ENCODE results near the gene ZNF808.
"Not testable (repeated sequence)": the region's sequence is repeated elsewhere in the genome, so short reads cannot be mapped to it uniquely, and the experiment has no call there.

Gene ZNF808

DNA sequence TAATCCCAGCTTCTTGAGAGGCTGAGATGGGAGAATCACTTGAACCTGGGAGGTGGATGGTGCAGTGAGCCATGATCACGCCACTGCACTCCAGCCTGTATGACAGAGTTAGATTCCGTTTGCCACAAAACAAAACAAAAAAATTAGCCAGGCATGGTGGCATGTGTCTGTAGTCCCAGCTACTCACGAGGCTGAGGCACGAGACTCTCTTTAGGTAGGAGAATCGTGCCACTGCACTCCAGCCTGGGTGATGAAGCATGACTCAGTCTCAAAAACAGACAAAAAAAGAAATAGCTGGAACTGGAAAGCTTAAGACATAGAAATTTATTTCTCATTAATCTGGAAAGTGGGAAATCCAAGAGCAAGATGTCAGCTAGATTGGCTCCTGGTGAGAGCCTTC, 20.2 kb upstream of the ZNF808 start:
- no peaks in the 10 kb centered on the region for H3K4me1 ChIP-seq (ENCODE audit: control insufficient read depth, insufficient read depth, low read length)
- no peak overlapping the region for H3K4me3 ChIP-seq (ENCODE audit: low read depth, low read length)
- no peaks in the 10 kb centered on the region for H3K27me3 ChIP-seq (ENCODE audit: control insufficient read depth, insufficient read depth, low read length)
- no peak overlapping the region for H3K27ac ChIP-seq (ENCODE audit: low read depth, low read length)
- no peaks in the 10 kb centered on the region; the same call in 1 of the 2 replicates for H3K9me3 ChIP-seq (ENCODE audit: control insufficient read depth, insufficient read depth, low read depth, low read length)
- H3K36me3 ChIP-seq (ENCODE audit: control insufficient read depth, insufficient read depth, low read length) = peaks cover 55% of the 10 kb centered on the region
- H3K9ac ChIP-seq (ENCODE audit: low read length) = no peak overlapping the region

DNA sequence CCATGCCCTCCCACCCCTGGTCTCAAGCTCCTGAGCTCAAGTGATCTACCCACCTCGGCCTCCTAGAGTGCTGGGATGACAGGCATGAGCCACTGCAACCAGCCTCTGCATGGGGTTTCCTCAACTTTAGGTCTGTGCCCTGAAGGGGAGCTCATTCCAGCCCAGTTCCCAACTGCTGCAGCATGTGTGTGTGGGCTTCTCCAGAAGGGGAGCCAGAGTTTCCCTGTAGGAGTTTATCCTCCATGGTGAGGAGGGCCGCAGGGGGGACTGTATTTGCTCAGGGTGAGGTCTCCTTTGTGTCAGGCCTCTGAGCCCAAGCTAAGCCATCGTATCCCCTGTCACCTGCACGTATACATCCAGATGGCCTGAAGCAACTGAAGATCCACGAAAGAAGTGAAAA, 11.3 kb upstream of the ZNF808 start:
- H3K4me1 ChIP-seq (ENCODE audit: control insufficient read depth, insufficient read depth, low read length) = peaks cover 27% of the 10 kb centered on the region
- peaks cover 23% of the 10 kb centered on the region for H3K36me3 ChIP-seq (ENCODE audit: control insufficient read depth, insufficient read depth, low read length)
- H3K9me3 ChIP-seq (ENCODE audit: control insufficient read depth, insufficient read depth, low read depth, low read length) = no peaks in the 10 kb centered on the region
- H3K27ac ChIP-seq (ENCODE audit: low read depth, low read length) = no peak overlapping the region
- no peak overlapping the region for H3K4me3 ChIP-seq (ENCODE audit: low read depth, low read length)
- no peak overlapping the region for H3K9ac ChIP-seq (ENCODE audit: low read length)
- no peaks in the 10 kb centered on the region for H3K27me3 ChIP-seq (ENCODE audit: control insufficient read depth, insufficient read depth, low read length)

DNA sequence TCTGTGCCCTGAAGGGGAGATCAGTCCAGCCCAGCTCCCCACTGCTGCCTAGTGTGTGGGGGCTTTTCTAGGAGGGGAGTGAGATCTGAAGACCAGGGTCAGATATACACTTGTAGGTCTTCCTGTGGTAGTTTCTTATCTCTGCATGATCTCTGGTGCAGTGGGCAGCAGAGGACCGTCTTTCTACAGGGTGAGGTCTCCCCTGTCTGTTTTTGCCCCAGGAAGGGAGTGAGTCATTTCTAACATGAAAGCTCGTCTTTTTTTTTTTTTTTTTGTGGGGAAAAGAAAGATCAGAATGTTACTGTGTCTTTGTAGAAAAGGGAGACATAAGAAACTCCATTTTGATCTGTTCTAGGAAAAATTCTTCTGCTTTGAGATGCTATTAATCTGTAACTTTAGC, 8.8 kb upstream of the ZNF808 start:
- Histone ChIP-seq H3K4me1 (ENCODE audit: control insufficient read depth, insufficient read depth, low read length) (peaks cover 35% of the 10 kb centered on the region), H3K9ac (ENCODE audit: low read length) (no peak overlapping the region), H3K4me3 (ENCODE audit: low read depth, low read length) (no peak overlapping the region), H3K27ac (ENCODE audit: low read depth, low read length) (no peak overlapping the region), H3K36me3 (ENCODE audit: control insufficient read depth, insufficient read depth, low read length) (peaks cover 6% of the 10 kb centered on the region; the same call in 1 of the 2 replicates), H3K27me3 (ENCODE audit: control insufficient read depth, insufficient read depth, low read length) (no peaks in the 10 kb centered on the region), H3K9me3 (ENCODE audit: control insufficient read depth, insufficient read depth, low read depth, low read length) (no peaks in the 10 kb centered on the region)

DNA sequence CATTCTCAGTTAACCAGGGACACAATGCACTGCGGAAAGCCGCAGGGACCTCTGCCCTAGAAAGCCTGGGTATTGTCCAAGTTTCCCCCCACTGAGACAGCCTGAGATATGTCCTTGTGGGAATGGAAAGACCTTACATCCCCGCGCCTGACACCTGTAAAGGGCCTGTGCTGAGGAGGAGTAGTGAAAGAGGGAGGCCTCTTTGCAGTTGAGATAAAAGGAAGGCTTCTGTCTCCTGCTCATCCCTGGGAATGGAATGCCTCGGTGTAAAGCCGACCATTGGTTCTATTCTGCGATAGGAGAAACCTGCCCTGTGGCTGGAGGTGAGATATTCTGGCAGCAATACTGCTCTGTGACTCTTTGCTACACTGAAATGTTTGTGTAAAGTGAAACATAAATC, 8.3 kb upstream of the ZNF808 start:
- not testable (repeated sequence) for H3K36me3 ChIP-seq (ENCODE audit: control insufficient read depth, insufficient read depth, low read length); H3K9me3 ChIP-seq (ENCODE audit: control insufficient read depth, insufficient read depth, low read depth, low read length)

DNA sequence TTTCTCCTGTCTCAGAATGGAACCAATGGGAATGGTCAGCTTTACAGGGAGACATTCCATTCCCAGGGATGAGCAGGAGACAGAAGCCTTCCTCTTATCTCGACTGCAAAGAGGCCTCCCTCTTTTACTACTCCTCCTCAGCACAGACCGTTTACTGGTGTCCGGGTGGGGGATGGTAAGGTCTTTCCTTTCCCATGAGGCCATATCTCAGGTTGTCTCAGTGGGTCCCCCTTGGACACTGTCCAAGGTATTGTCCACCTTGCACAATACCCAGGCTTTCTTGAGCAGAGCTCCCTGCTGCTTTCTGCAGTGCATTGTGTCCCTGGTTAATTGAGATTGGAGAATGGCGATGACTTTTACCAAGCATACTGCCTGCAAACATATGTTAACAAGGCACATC, 7.5 kb upstream of the ZNF808 start:
- Histone ChIP-seq H3K4me3 (ENCODE audit: low read depth, low read length) (no peak overlapping the region), H3K9ac (ENCODE audit: low read length) (no peak overlapping the region), H3K9me3 (ENCODE audit: control insufficient read depth, insufficient read depth, low read depth, low read length) (no peaks in the 10 kb centered on the region), H3K27me3 (ENCODE audit: control insufficient read depth, insufficient read depth, low read length) (no peaks in the 10 kb centered on the region), H3K27ac (ENCODE audit: low read depth, low read length) (no peak overlapping the region), H3K4me1 (ENCODE audit: control insufficient read depth, insufficient read depth, low read length) (peaks cover 35% of the 10 kb centered on the region), H3K36me3 (ENCODE audit: control insufficient read depth, insufficient read depth, low read length) (0 out of 2 replicates have a peak, but pooled peaks cover 2% of the 10 kb centered on the region)

More for the DNA sequence above, 8.3 kb upstream of the ZNF808 start:
- not testable (repeated sequence) for H3K27ac ChIP-seq (ENCODE audit: low read depth, low read length); H3K4me3 ChIP-seq (ENCODE audit: low read depth, low read length); H3K9ac ChIP-seq (ENCODE audit: low read length); H3K27me3 ChIP-seq (ENCODE audit: control insufficient read depth, insufficient read depth, low read length)
- peaks cover 35% of the 10 kb centered on the region for H3K4me1 ChIP-seq (ENCODE audit: control insufficient read depth, insufficient read depth, low read length)

DNA sequence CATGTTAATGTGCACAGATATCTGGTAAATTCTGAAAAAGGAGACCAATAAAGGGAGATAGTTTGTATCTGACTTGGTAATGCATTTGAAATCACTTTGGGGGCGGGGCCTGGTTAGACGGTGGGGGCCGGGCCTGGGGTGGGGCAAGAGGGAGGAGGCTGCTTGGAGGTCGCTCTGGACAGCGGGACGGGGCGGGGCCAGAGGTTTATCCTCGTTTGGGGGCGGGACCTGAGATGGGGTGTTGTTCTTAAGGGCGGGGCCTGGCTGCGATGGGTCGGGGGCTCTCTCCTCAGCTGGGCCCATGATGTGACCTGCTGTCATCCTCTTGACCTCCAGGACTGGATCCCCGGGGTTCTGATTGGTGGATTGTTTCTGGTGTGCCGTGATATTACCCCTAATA, 4.9 kb upstream of the ZNF808 start:
- H3K9me3 ChIP-seq (ENCODE audit: control insufficient read depth, insufficient read depth, low read depth, low read length) = peaks cover 3% of the 10 kb centered on the region; the same call in 1 of the 2 replicates
- no peak overlapping the region for H3K4me3 ChIP-seq (ENCODE audit: low read depth, low read length)
- no peak overlapping the region for H3K27ac ChIP-seq (ENCODE audit: low read depth, low read length)
- no peaks in the 10 kb centered on the region for H3K27me3 ChIP-seq (ENCODE audit: control insufficient read depth, insufficient read depth, low read length)
- no peaks in the 10 kb centered on the region for H3K36me3 ChIP-seq (ENCODE audit: control insufficient read depth, insufficient read depth, low read length)
- no peak overlapping the region for H3K9ac ChIP-seq (ENCODE audit: low read length)
- H3K4me1 ChIP-seq (ENCODE audit: control insufficient read depth, insufficient read depth, low read length) = peaks cover 35% of the 10 kb centered on the region

DNA sequence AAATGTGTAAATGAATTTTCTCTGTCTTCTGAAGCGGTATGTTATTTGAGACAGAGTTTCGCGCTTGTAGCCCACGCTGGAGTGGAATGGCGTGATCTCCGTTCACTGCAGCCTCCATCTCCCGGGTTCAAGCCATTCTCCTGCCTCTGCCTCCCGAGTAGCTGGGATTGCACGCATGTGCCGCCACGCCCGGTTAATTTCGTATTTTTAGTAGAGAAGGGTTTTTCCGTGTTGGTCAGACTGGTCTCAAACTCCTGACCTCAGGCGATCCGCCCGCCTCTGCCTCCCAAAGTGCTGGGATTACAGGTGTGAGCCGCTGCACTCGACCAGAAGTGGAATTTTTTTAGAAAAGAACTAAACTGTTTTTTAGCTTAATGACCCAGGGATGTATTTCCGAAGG, 3.4 kb upstream of the ZNF808 start:
- H3K9ac ChIP-seq (ENCODE audit: low read length) = no peak overlapping the region
- no peaks in the 10 kb centered on the region for H3K36me3 ChIP-seq (ENCODE audit: control insufficient read depth, insufficient read depth, low read length)
- H3K27ac ChIP-seq (ENCODE audit: low read depth, low read length) = no peak overlapping the region
- H3K9me3 ChIP-seq (ENCODE audit: control insufficient read depth, insufficient read depth, low read depth, low read length) = peaks cover 3% of the 10 kb centered on the region; the same call in 1 of the 2 replicates
- peaks cover 27% of the 10 kb centered on the region for H3K4me1 ChIP-seq (ENCODE audit: control insufficient read depth, insufficient read depth, low read length)
- H3K27me3 ChIP-seq (ENCODE audit: control insufficient read depth, insufficient read depth, low read length) = no peaks in the 10 kb centered on the region
- no peak overlapping the region for H3K4me3 ChIP-seq (ENCODE audit: low read depth, low read length)

DNA sequence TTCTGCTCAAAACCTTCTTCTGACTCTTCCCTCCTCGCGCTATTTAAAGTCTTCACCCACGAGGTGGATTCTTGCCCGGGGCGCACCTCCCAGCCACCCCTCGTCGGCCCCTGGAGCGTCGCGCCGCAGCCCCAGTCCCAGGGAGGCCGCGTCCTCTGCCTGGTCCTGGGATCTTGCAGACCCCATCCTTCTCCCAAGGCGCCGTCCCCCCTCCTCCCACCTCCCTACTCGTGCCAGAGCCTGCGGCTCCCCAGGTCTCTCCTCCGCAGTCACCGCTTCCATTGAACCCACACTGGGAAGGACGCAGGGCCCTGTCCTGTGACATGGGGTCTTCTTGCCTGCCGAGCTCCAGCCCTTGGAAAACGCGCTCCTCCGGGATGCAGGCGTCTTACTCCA, 486 bp downstream of the ZNF808 start:
- peak overlapping the region; percentile 98 for H3K4me3 ChIP-seq (ENCODE audit: low read depth, low read length)
- H3K9me3 ChIP-seq (ENCODE audit: control insufficient read depth, insufficient read depth, low read depth, low read length) = peaks cover 3% of the 10 kb centered on the region; the same call in 1 of the 2 replicates
- peak overlapping the region; percentile 67; the same call in 1 of the 2 replicates for H3K27ac ChIP-seq (ENCODE audit: low read depth, low read length)
- H3K27me3 ChIP-seq (ENCODE audit: control insufficient read depth, insufficient read depth, low read length) = no peaks in the 10 kb centered on the region
- H3K4me1 ChIP-seq (ENCODE audit: control insufficient read depth, insufficient read depth, low read length) = 0 out of 2 replicates have a peak, but pooled peaks cover 3% of the 10 kb centered on the region
- H3K36me3 ChIP-seq (ENCODE audit: control insufficient read depth, insufficient read depth, low read length) = no peaks in the 10 kb centered on the region
- peak overlapping the region; percentile 95 for H3K9ac ChIP-seq (ENCODE audit: low read length)

DNA sequence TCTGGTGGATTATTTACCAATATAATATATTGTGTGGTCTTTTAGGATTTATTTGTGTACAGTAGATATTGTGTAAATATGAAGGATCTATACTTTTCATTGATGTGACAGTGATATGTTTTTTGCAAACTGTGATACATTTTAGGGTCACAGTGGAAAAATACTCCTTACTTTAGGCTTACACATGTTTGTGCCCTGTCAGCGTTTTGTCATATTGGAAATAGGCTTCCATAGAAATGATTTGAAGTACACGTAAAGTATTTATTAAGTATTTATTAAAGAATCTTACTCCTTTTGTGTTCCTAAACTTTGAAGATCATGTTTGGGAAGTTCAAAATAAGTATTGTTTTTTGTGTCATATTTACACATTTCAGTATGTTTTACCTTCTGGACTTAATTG, 5.0 kb downstream of the ZNF808 start:
- Histone ChIP-seq H3K27ac (ENCODE audit: low read depth, low read length) (no peak overlapping the region), H3K9ac (ENCODE audit: low read length) (no peak overlapping the region), H3K9me3 (ENCODE audit: control insufficient read depth, insufficient read depth, low read depth, low read length) (no peaks in the 10 kb centered on the region), H3K4me1 (ENCODE audit: control insufficient read depth, insufficient read depth, low read length) (0 out of 2 replicates have a peak, but pooled peaks cover 3% of the 10 kb centered on the region), H3K36me3 (ENCODE audit: control insufficient read depth, insufficient read depth, low read length) (no peaks in the 10 kb centered on the region; the same call in 1 of the 2 replicates), H3K27me3 (ENCODE audit: control insufficient read depth, insufficient read depth, low read length) (no peaks in the 10 kb centered on the region), H3K4me3 (ENCODE audit: low read depth, low read length) (no peak overlapping the region)

DNA sequence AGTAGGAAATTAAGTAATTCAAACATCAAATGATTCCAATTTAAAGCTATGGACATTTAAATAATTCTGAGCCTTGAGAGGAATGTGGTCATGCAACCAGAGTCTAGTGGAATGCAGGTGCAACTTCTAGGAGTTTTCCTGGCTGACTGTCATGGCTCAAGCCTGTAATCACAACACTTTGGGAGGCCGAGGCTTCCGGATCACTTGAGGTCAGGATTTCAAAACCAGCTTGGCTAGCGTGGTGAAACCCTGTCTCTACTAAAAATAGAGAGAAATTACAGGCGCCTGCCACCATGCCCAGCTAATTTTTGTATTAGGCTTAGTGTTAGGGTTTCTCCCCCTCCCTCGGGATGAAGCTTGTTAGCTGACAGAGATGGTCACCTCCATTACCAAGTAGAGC, 6.4 kb downstream of the ZNF808 start:
- Histone ChIP-seq H3K27ac (ENCODE audit: low read depth, low read length) (no peak overlapping the region), H3K9ac (ENCODE audit: low read length) (no peak overlapping the region), H3K9me3 (ENCODE audit: control insufficient read depth, insufficient read depth, low read depth, low read length) (no peaks in the 10 kb centered on the region), H3K36me3 (ENCODE audit: control insufficient read depth, insufficient read depth, low read length) (no peaks in the 10 kb centered on the region; the same call in 1 of the 2 replicates), H3K4me3 (ENCODE audit: low read depth, low read length) (no peak overlapping the region), H3K4me1 (ENCODE audit: control insufficient read depth, insufficient read depth, low read length) (no peaks in the 10 kb centered on the region), H3K27me3 (ENCODE audit: control insufficient read depth, insufficient read depth, low read length) (no peaks in the 10 kb centered on the region)

DNA sequence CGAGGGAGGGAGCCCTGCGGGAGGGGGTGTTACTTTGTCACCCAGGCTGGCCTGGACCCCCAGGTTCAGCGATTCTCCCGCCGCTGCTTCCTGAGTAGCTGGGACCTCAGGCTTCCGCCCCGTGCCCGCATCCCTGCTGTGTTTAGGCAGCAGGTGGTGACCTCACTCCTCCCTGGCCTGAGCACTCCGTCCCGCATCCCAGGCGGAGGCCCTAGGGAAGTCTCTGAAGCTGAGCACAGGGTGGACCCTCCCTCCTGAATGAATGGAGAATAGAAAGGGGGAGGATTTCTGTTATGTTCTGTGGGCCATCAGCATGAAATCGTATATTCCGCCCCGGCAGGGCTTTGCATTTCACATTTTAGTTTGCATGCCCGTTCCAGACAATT, 7.9 kb downstream of the ZNF808 start:
- H3K27ac ChIP-seq (ENCODE audit: low read depth, low read length) = peak overlapping the region; percentile 77; the same call in 1 of the 2 replicates
- not testable (repeated sequence) for H3K4me1 ChIP-seq (ENCODE audit: control insufficient read depth, insufficient read depth, low read length); H3K27me3 ChIP-seq (ENCODE audit: control insufficient read depth, insufficient read depth, low read length); H3K36me3 ChIP-seq (ENCODE audit: control insufficient read depth, insufficient read depth, low read length); H3K9me3 ChIP-seq (ENCODE audit: control insufficient read depth, insufficient read depth, low read depth, low read length)
- H3K4me3 ChIP-seq (ENCODE audit: low read depth, low read length) = peak overlapping the region; percentile 90
- H3K9ac ChIP-seq (ENCODE audit: low read length) = peak overlapping the region; percentile 74
